Renal cortical epithelial cell (primary cell): ENCODE results near the gene CGNL1. TPM values are rescaled to one million over a fixed set of nuclear protein-coding genes. Genes with fewer than 3 reads are reported as not detected.

ENCODE experiments used
- DNase-seq: peaks from one replicate; pipeline ENCODE4 v3.0.0-alpha.2; 2011; ENCODE audit warnings: low read depth
- total RNA-seq: library from RNA; depleted of rRNA; stranded (reverse); fragments of >200 nt; gene quantifications from 2 replicates; pipeline ENCODE4 v1.2.3, GENCODE V29; 2014

Gene CGNL1
- total RNA-seq, 1 donor from 2014 or later, result 57.5 TPM

- no peak for DNase-seq
Measured at GRCh38 chr15:57568299-57568698, 192.0 kb downstream of the CGNL1 start.

GRCh38 chr15:57570340-57570739, 194.0 kb downstream of the CGNL1 start:
- DNase-seq, result no peak

- DNase-seq, result peak; percentile 80
Measured at GRCh38 chr15:57570994-57571393, 194.7 kb downstream of the CGNL1 start.

GRCh38 chr15:57571725-57572124, 195.4 kb downstream of the CGNL1 start:
- DNase-seq, result no peak

- DNase-seq, result no peak
Measured at GRCh38 chr15:57572468-57572867, 196.2 kb downstream of the CGNL1 start.

GRCh38 chr15:57573151-57573550, 196.8 kb downstream of the CGNL1 start:
- DNase-seq, result no peak

GRCh38 chr15:57575363-57575762, 199.1 kb downstream of the CGNL1 start:
- DNase-seq, result no peak

GRCh38 chr15:57578288-57578900, 202.1 kb downstream of the CGNL1 start:
- DNase-seq, result no peak

GRCh38 chr15:57580428-57580827, 204.1 kb downstream of the CGNL1 start:
- DNase-seq, result no peak

- DNase-seq, result no peak
Measured at GRCh38 chr15:57580866-57581265, 204.6 kb downstream of the CGNL1 start.

GRCh38 chr15:57582090-57582489, 205.8 kb downstream of the CGNL1 start:
- no peak for DNase-seq

- DNase-seq, result no peak
Measured at GRCh38 chr15:57583282-57583681, 207.0 kb downstream of the CGNL1 start.

- DNase-seq, result no peak
Measured at GRCh38 chr15:57583720-57584119, 207.4 kb downstream of the CGNL1 start.

- no peak for DNase-seq
Measured at GRCh38 chr15:57586661-57587424, 210.5 kb downstream of the CGNL1 start.

- no peak for DNase-seq
Measured at GRCh38 chr15:57589281-57589680, 213.0 kb downstream of the CGNL1 start.

- no peak for DNase-seq
Measured at GRCh38 chr15:57589754-57590153, 213.4 kb downstream of the CGNL1 start.

GRCh38 chr15:57591237-57591821, 215.0 kb downstream of the CGNL1 start:
- no peak for DNase-seq

GRCh38 chr15:57591822-57592367, 215.6 kb downstream of the CGNL1 start, which contains the start of gene MYZAP:
Gene MYZAP (plus strand): TSS chr15:57591904. CDS start chr15:57592035, 131 bp downstream.
- DNase-seq, result no peak

GRCh38 chr15:57592426-57592825, 216.1 kb downstream of the CGNL1 start:
- no peak for DNase-seq

GRCh38 chr15:57592836-57593420, 216.6 kb downstream of the CGNL1 start:
- no peak for DNase-seq

GRCh38 chr15:57594479-57594878, 218.2 kb downstream of the CGNL1 start:
- no peak for DNase-seq
